ENCODE data around the gene ST3GAL5.

DNA sequence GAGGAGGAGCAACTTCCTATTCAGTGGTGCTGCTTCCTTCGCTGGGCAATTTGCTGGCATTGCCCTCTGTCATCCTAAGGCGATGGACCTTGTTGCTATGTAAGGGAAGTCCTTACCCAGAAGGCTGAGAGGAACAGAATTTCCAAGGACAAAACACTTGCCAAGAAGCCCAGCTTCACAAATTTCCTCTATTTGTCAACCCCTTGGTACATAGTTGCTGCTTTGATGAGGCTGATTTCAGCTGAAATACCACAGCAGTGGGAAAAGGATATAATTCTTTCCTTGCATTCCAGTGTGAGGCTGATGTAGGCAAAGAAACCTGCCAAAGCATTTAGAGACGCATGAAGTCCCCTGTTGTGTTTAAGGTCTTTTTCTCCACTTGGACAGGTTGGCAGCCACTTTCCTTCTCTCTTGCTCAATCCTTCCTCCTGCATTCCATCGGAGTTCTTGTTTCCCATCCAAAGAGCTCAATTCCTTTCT, 16.4 kb upstream of the ST3GAL5 start:
- TF ChIP-seq EZH2 (IDR thresholded peaks at IDR 0.05; ENCODE audit: insufficient read depth, low read length), result no peak
- TF ChIP-seq, protein P1, sequence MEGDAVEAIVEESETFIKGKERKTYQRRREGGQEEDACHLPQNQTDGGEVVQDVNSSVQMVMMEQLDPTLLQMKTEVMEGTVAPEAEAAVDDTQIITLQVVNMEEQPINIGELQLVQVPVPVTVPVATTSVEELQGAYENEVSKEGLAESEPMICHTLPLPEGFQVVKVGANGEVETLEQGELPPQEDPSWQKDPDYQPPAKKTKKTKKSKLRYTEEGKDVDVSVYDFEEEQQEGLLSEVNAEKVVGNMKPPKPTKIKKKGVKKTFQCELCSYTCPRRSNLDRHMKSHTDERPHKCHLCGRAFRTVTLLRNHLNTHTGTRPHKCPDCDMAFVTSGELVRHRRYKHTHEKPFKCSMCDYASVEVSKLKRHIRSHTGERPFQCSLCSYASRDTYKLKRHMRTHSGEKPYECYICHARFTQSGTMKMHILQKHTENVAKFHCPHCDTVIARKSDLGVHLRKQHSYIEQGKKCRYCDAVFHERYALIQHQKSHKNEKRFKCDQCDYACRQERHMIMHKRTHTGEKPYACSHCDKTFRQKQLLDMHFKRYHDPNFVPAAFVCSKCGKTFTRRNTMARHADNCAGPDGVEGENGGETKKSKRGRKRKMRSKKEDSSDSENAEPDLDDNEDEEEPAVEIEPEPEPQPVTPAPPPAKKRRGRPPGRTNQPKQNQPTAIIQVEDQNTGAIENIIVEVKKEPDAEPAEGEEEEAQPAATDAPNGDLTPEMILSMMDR (IDR thresholded peaks at IDR 0.05; ENCODE audit: insufficient read depth, low read depth, low read length), result no peak

All from astrocyte (in vitro differentiated cells and primary cell).